Astrocyte (in vitro differentiated cells and primary cell): Measurements from ENCODE around the gene PKD2. TPM values are rescaled to one million over a fixed set of nuclear protein-coding genes. Genes with fewer than 3 reads are reported as not detected.

ENCODE experiments used
- DNase-seq: peaks from one replicate; pipeline ENCODE4 v3.0.0-alpha.2; 2010; ENCODE audit warnings: low read depth
- FAIRE-seq: peaks from 2 replicates; lab custom pipeline; 2011; peaks lifted over from hg19 to GRCh38; lab: Jason Lieb, UNC
- H2AFZ ChIP-seq: 2 replicates; pipeline ENCODE4 v1.6.0; 2012; ENCODE audit warnings: low read depth, low read length, inconsistent platforms
- H3K27ac ChIP-seq: 2 replicates; pipeline ENCODE4 v1.5.1; 2011; ENCODE audit warnings: low read depth, low read length, inconsistent platforms
- H3K27me3 ChIP-seq: 2 replicates; pipeline ENCODE4 v1.6.0; 2011; ENCODE audit warnings: low read length, inconsistent platforms; ENCODE audit not compliant: insufficient read depth
- H3K36me3 ChIP-seq: 2 replicates; pipeline ENCODE4 v1.5.1; 2011; ENCODE audit warnings: low read length, inconsistent platforms; ENCODE audit not compliant: insufficient read depth
- H3K4me1 ChIP-seq: 2 replicates; pipeline ENCODE4 v1.5.1; 2011; ENCODE audit warnings: low read length, inconsistent platforms; ENCODE audit not compliant: insufficient read depth
- H3K4me2 ChIP-seq: 2 replicates; pipeline ENCODE4 v1.6.0; 2012; ENCODE audit warnings: low read length, inconsistent platforms
- H3K4me3 ChIP-seq: 2 replicates; pipeline ENCODE4 v1.5.1; 2011; ENCODE audit warnings: low read depth, mild to moderate bottlenecking, low read length, inconsistent platforms; ENCODE audit not compliant: insufficient read depth
- H3K79me2 ChIP-seq: 2 replicates; pipeline ENCODE4 v1.6.0; 2012; ENCODE audit warnings: mild to moderate bottlenecking, low read length, inconsistent platforms; ENCODE audit not compliant: insufficient read depth
- H3K9ac ChIP-seq: 2 replicates; pipeline ENCODE4 v1.6.0; 2012; ENCODE audit warnings: mild to moderate bottlenecking, low read length, inconsistent platforms
- H3K9me3 ChIP-seq: 2 replicates; pipeline ENCODE4 v1.5.1; 2012; ENCODE audit warnings: low read depth, mild to moderate bottlenecking, low read length, inconsistent platforms; ENCODE audit not compliant: insufficient read depth
- H4K20me1 ChIP-seq: 2 replicates; pipeline ENCODE4 v1.6.0; 2012; ENCODE audit warnings: low read length, inconsistent platforms; ENCODE audit not compliant: insufficient read depth
- H3K27ac Mint-ChIP-seq: one replicate; pipeline ENCODE4 v1.8.0; 2021; ENCODE audit warnings: mild to moderate bottlenecking, mixed read lengths; ENCODE audit not compliant: unreplicated experiment
- H3K27me3 Mint-ChIP-seq: one replicate; pipeline ENCODE4 v1.8.0; 2021; ENCODE audit warnings: low read depth, mixed read lengths; ENCODE audit not compliant: unreplicated experiment
- H3K36me3 Mint-ChIP-seq: one replicate; pipeline ENCODE4 v1.8.0; 2021; ENCODE audit warnings: low read depth, mixed read lengths; ENCODE audit not compliant: unreplicated experiment
- H3K4me1 Mint-ChIP-seq: one replicate; pipeline ENCODE4 v1.8.0; 2021; ENCODE audit warnings: low read depth, mixed read lengths; ENCODE audit not compliant: unreplicated experiment
- H3K4me3 Mint-ChIP-seq: one replicate; pipeline ENCODE4 v1.8.0; 2021; ENCODE audit warnings: mild to moderate bottlenecking, moderate library complexity, mixed read lengths; ENCODE audit not compliant: unreplicated experiment
- H3K9me3 Mint-ChIP-seq: one replicate; pipeline ENCODE4 v1.8.0; 2021; ENCODE audit warnings: mild to moderate bottlenecking, mixed read lengths; ENCODE audit not compliant: unreplicated experiment
- EZH2 ChIP-seq: IDR thresholded peaks from 2 replicates; pipeline ENCODE4 v1.6.1; 2012; ENCODE audit warnings: mild to moderate bottlenecking, low read length, inconsistent platforms; ENCODE audit not compliant: insufficient read depth
- total RNA-seq: library from RNA; stranded (reverse); gene quantifications from 2 replicates; pipeline ENCODE4 v1.2.1, GENCODE V29; 2021
- TF ChIP-seq, protein P1 (sequence below): IDR thresholded peaks from 2 replicates; pipeline ENCODE4 v1.5.1; 2011; ENCODE audit warnings: low read depth, mild to moderate bottlenecking, inconsistent platforms, low read length, moderate library complexity; ENCODE audit not compliant: insufficient read depth

PKD2 gene
- total RNA-seq, 1 donor from 2014 or later = 19.7 TPM

DNA sequence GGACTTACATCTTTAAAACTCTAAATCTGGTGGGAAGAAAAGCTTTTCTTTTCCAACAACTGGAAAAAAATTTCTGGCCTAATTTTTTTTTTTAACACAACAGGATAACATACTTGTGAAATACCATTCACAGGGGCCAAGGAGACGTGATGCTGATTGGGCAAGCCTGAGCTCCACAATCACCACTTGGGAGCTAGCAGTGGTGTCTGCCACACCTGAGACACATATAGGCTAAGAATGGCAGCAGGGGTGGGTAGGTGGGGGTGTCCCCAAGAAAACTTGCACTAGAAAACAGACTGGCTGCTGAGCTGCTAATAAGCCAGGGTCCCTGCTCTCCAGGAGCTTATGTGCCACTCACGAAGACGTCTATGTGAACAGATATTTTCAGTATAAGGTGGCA, 5.6 kb upstream of the PKD2 start:
- Mint-ChIP-seq H3K36me3 (no peaks in the 10 kb centered on the region), H3K4me3 (no peak overlapping the region), H3K4me1 (peaks cover 6% of the 10 kb centered on the region), H3K27me3 (peaks cover 1% of the 10 kb centered on the region), H3K27ac (no peak overlapping the region), H3K9me3 (no peaks in the 10 kb centered on the region)
- no peaks in the 10 kb centered on the region for H4K20me1 ChIP-seq
- H3K27me3 ChIP-seq = no peaks in the 10 kb centered on the region
- no peak overlapping the region for H2AFZ ChIP-seq
- no peaks in the 10 kb centered on the region for H3K9me3 ChIP-seq
- no peak for FAIRE-seq
- TF ChIP-seq, protein P1, sequence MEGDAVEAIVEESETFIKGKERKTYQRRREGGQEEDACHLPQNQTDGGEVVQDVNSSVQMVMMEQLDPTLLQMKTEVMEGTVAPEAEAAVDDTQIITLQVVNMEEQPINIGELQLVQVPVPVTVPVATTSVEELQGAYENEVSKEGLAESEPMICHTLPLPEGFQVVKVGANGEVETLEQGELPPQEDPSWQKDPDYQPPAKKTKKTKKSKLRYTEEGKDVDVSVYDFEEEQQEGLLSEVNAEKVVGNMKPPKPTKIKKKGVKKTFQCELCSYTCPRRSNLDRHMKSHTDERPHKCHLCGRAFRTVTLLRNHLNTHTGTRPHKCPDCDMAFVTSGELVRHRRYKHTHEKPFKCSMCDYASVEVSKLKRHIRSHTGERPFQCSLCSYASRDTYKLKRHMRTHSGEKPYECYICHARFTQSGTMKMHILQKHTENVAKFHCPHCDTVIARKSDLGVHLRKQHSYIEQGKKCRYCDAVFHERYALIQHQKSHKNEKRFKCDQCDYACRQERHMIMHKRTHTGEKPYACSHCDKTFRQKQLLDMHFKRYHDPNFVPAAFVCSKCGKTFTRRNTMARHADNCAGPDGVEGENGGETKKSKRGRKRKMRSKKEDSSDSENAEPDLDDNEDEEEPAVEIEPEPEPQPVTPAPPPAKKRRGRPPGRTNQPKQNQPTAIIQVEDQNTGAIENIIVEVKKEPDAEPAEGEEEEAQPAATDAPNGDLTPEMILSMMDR = no peak
- no peak for TF ChIP-seq EZH2
- no peak for DNase-seq
- H3K4me1 ChIP-seq = peaks cover 3% of the 10 kb centered on the region
- no peaks in the 10 kb centered on the region for H3K79me2 ChIP-seq
- H3K27ac ChIP-seq = no peak overlapping the region
- no peak overlapping the region for H3K9ac ChIP-seq
- no peak overlapping the region for H3K4me2 ChIP-seq
- H3K36me3 ChIP-seq = no peaks in the 10 kb centered on the region
- H3K4me3 ChIP-seq = no peak overlapping the region

- Mint-ChIP-seq H3K27ac (no peak overlapping the region), H3K4me1 (peaks cover 4% of the 10 kb centered on the region), H3K9me3 (no peaks in the 10 kb centered on the region), H3K27me3 (peaks cover 1% of the 10 kb centered on the region), H3K36me3 (no peaks in the 10 kb centered on the region), H3K4me3 (no peak overlapping the region)
- Histone ChIP-seq H3K4me1 (peaks cover 6% of the 10 kb centered on the region), H3K9me3 (no peaks in the 10 kb centered on the region), H3K4me2 (no peak overlapping the region), H3K36me3 (no peaks in the 10 kb centered on the region), H2AFZ (peak overlapping the region; percentile 9), H3K79me2 (peaks cover 1% of the 10 kb centered on the region), H3K4me3 (no peak overlapping the region), H3K9ac (no peak overlapping the region), H3K27ac (peak overlapping the region; percentile 11), H4K20me1 (no peaks in the 10 kb centered on the region), H3K27me3 (no peaks in the 10 kb centered on the region)
- TF ChIP-seq EZH2 = no peak
- TF ChIP-seq, protein P1 = no peak
- DNase-seq (peak; percentile 26), FAIRE-seq (no peak)
Observed at GRCh38 chr4:88002786-88003185, 4.6 kb upstream of the PKD2 start.

DNA sequence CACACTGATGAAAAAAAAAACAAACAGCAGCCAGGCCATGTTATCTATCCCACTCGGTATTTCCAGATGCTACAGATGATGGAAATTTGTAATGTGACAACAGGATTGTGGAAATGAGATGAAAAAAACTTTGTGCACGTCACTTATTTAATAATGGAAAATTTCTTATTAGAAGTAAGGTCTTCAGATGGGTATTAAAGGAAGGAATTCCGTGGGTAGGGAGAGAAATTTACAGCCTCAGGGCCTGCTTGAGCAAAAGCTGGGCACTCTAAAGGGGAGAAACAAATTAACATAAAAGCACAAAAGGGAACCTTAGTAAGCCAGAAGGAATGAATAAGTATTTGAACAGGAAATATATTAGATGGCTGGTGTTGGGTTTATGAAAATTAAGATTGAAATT, 4.2 kb upstream of the PKD2 start:
- Histone ChIP-seq H3K79me2 (peaks cover 6% of the 10 kb centered on the region), H3K9me3 (no peaks in the 10 kb centered on the region), H3K9ac (no peak overlapping the region), H2AFZ (peak overlapping the region; percentile 9), H3K27ac (peak overlapping the region; percentile 11), H3K4me3 (no peak overlapping the region), H3K4me1 (peaks cover 6% of the 10 kb centered on the region), H3K4me2 (no peak overlapping the region), H4K20me1 (peaks cover under 1% of the 10 kb centered on the region), H3K27me3 (no peaks in the 10 kb centered on the region), H3K36me3 (no peaks in the 10 kb centered on the region)
- Mint-ChIP-seq H3K27me3 (peaks cover 1% of the 10 kb centered on the region), H3K4me1 (peaks cover 4% of the 10 kb centered on the region), H3K27ac (no peak overlapping the region), H3K36me3 (no peaks in the 10 kb centered on the region), H3K4me3 (no peak overlapping the region), H3K9me3 (no peaks in the 10 kb centered on the region)
- no peak for TF ChIP-seq EZH2
- TF ChIP-seq, protein P1 = no peak
- DNase-seq (no peak), FAIRE-seq (peak; percentile 9)
